HepG2 (cell line): Measurements from ENCODE around the gene MAN1A1. TPM values are rescaled to one million over a fixed set of nuclear protein-coding genes. Genes with fewer than 3 reads are reported as not detected.

Experiments used
- ATAC-seq: fragments of 200-7000 bp; cut with Tn5 transposase; 3 replicates; pipeline ENCODE4 v1.9.1; 2020; ENCODE audit warnings: mild to moderate bottlenecking, moderate library complexity
- BruUV-seq: library from RNA; stranded (reverse); fragments of 400-500 nt; replicated peaks from 2 replicates; lab custom pipeline; 2021; lab: Mats Ljungman, UMichigan
- CTCF ChIA-PET: fragments of 300-600 bp; formaldehyde crosslinking; extraction: SDS; loops from one replicate; lab custom pipeline; 2021; ENCODE audit warnings: low total read pairs, inconsistent platforms, low intra/inter-chr PET ratio; lab: Yijun Ruan, JAX
- POLR2A ChIA-PET: fragments of 350-600 bp; sonication (Branson Sonifier 250); formaldehyde crosslinking; loops from one replicate; lab custom pipeline; 2020; ENCODE audit warnings: antibody characterized with exemption, inconsistent platforms; lab: Yijun Ruan, JAX
- DNase-seq: peaks from one replicate; pipeline ENCODE4 v3.0.0-alpha.2; 2015; ENCODE audit warnings: low spot score
- FAIRE-seq: peaks from 3 replicates; lab custom pipeline; 2011; peaks lifted over from hg19 to GRCh38; lab: Jason Lieb, UNC
- H2AFZ ChIP-seq: one replicate; pipeline ENCODE4 v1.6.1; 2011; ENCODE audit warnings: low read length, inconsistent platforms
- H3K27ac ChIP-seq: fragments of 300-600 bp; 3 replicates; pipeline ENCODE4 v1.8.0; 2011; ENCODE audit warnings: mixed run types, mild to moderate bottlenecking, mixed read lengths, low read length, inconsistent platforms; ENCODE audit not compliant: insufficient read depth; ENCODE audit errors: extremely low read length
- H3K27me3 ChIP-seq, 2 experiments: fragments of 200-600 bp in 1 of 2; 2 replicates in 1 of 2; 3 replicates in 1 of 2; pipeline versions ENCODE4 v1.6.0 to v1.8.0; 2011; ENCODE audit warnings: low read length in 2 of 2, mild to moderate bottlenecking in 2 of 2, moderate library complexity in 2 of 2, inconsistent platforms in 1 of 2; ENCODE audit not compliant: insufficient read depth in 2 of 2, control insufficient read depth in 1 of 2
- H3K36me3 ChIP-seq, 2 experiments: fragments of 200-600 bp in 1 of 2; replicated peaks in 1 of 2; 2 replicates in 1 of 2; 3 replicates in 1 of 2; pipeline versions ENCODE4 v1.5.1 to v1.8.0; 2011; ENCODE audit warnings: low read length in 2 of 2, inconsistent platforms in 1 of 2; ENCODE audit not compliant: insufficient read depth in 2 of 2, control insufficient read depth in 1 of 2
- H3K4me1 ChIP-seq: 2 replicates; pipeline ENCODE4 v1.5.1; 2012; ENCODE audit warnings: low read length, inconsistent platforms; ENCODE audit not compliant: insufficient read depth
- H3K4me2 ChIP-seq: 2 replicates; pipeline ENCODE4 v1.6.0; 2011; ENCODE audit warnings: low read depth, low read length, inconsistent platforms
- H3K4me3 ChIP-seq, 3 experiments: fragments of 200-600 bp in 1 of 3; sonication (generic), shearing (Covaris generic) in 1 of 3; replicated peaks in 1 of 3; 2 replicates each; pipeline ENCODE4 v1.5.1; 2011 to 2016; ENCODE audit warnings: low read length in 3 of 3, inconsistent platforms in 2 of 3, low read depth in 2 of 3, mild to moderate bottlenecking in 2 of 3, control low read depth in 1 of 3, mixed read lengths in 1 of 3; ENCODE audit not compliant: insufficient read depth in 1 of 3
- H3K79me2 ChIP-seq: one replicate; pipeline ENCODE4 v1.6.1; 2011; ENCODE audit warnings: low read length, inconsistent platforms; ENCODE audit not compliant: insufficient read depth
- H3K9ac ChIP-seq: 2 replicates; pipeline ENCODE4 v1.6.0; 2011; ENCODE audit warnings: mild to moderate bottlenecking, low read depth, low read length, inconsistent platforms; ENCODE audit not compliant: insufficient read depth
- H3K9me3 ChIP-seq: 2 replicates; pipeline ENCODE4 v1.5.1; 2012; ENCODE audit warnings: mild to moderate bottlenecking, low read length
- H4K20me1 ChIP-seq: 2 replicates; pipeline ENCODE4 v1.6.0; 2011; ENCODE audit warnings: inconsistent platforms, mild to moderate bottlenecking, low read length, moderate library complexity; ENCODE audit not compliant: insufficient read depth
- MED1 ChIP-seq: sonication (generic); formaldehyde crosslinking; IDR thresholded peaks from 2 replicates; pipeline ENCODE4 v1.4.0; 2020; ENCODE audit warnings: missing genetic modification reagents
- NR2F2 ChIP-seq: IDR thresholded peaks from 2 replicates; pipeline ENCODE4 v1.6.1; 2012; ENCODE audit warnings: low read depth, inconsistent platforms, borderline replicate concordance
- POLR2A ChIP-seq, 2 experiments: IDR thresholded peaks; 2 replicates each; pipeline ENCODE4 v1.6.1; 2011; ENCODE audit warnings: low read depth in 2 of 2, low read length in 2 of 2, mild to moderate bottlenecking in 1 of 2, moderate library complexity in 1 of 2; ENCODE audit not compliant: insufficient read depth in 1 of 2
- ZNF205 ChIP-seq: IDR thresholded peaks from 2 replicates; pipeline ENCODE4 v1.6.1; 2018; ENCODE audit warnings: missing biosample characterization, missing genetic modification reagents
- ZNF710 ChIP-seq: sonication (generic); formaldehyde crosslinking; IDR thresholded peaks from 2 replicates; pipeline ENCODE4 v1.5.0; 2020; ENCODE audit warnings: mild to moderate bottlenecking, missing genetic modification reagents, borderline replicate concordance
- WGBS: methylation state at CpG from one replicate; pipeline ENCODE4 v1.1.6; 2017; ENCODE audit warnings: low lambda C conversion rate; 5-methylcytosine and 5-hydroxymethylcytosine counted together
- in situ Hi-C: cut with HindIII; loops from 2 replicates; pipeline ENCODE4 v1.10.0; 2017; ENCODE audit warnings: low pct_unique_long_range_greater_than_20kb; ENCODE audit not compliant: extremely low pct_ligation_motif_present
- intact Hi-C: fragments of 100-400 bp; cut with micrococcal nuclease; formaldehyde crosslinking; loops from one replicate; pipeline ENCODE4 v1.10.0; 2022; ENCODE audit not compliant: unreplicated experiment
- polyA plus RNA-seq, 8 experiments: library from polyadenylated mRNA; depleted of rRNA in 3 of 8; stranded (reverse) in 7 of 8; unstranded in 1 of 8; fragments of >200 nt; fragmentation: Illumina TruSeq in 4 of 8; extraction: Trizol in 4 of 8; gene quantifications; 2 replicates each; pipeline versions ENCODE4 v1.2.1 to v1.2.3, GENCODE V29; 2011 to 2016; ENCODE audit warnings: low read depth in 4 of 8, missing spikeins in 1 of 8, mixed read lengths in 1 of 8; ENCODE audit not compliant: insufficient read depth in 1 of 8
- total RNA-seq, 5 experiments: library from RNA; depleted of rRNA; stranded (reverse); fragments of >200 nt; fragmentation: Illumina TruSeq; extraction: Trizol; gene quantifications; 2 replicates each; pipeline ENCODE4 v1.2.3, GENCODE V29; 2016; ENCODE audit warnings: low read depth in 1 of 5

MAN1A1 gene
- total and polyA plus RNA-seq, 2 of the 13 experiments (the other 11 are each of a cell fraction or from before 2014, with no cell fraction given) = 156 to 236 TPM

DNA sequence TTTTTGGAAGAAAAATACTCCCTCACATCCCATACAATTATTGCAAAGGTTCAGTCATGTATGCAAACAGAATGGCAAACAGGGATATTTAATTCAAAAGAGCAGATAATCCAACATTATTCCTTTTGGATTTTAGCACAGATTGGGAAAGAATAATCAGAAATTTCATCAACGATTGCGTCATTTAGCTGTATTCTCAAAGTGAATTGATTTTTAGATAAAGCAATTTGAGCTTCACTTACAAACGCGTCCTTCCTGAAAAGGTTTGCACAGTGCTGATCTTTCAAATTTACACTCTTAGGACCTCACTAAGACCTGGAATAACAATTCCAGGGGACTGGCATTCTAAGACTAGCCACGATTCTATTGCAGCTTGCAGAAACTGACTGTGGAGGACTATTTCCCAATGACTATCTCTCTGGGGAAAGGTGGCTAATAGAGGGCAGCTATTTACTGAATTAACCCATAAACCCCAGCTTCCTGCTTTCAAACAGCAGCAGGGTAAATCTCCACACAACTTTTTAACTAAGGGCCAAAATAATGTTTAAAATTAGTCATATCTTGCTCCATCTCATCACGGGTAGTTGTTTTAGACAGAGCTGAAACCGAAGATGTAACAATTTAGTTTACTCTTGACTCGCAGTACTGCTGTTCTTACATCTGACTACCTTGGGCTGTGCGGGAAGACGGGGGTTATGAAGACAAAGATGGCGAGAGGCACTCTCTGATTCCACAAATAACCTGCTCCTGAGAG lies 139.9 kb downstream of the MAN1A1 start (continued):
- TF ChIP-seq MED1 (CRISPR knock-in tag) (peak; percentile 51), NR2F2 (no peak), ZNF205 (CRISPR knock-in tag) (0 out of 2 replicates have a peak, but pooled peaks have one; percentile 45)

DNA sequence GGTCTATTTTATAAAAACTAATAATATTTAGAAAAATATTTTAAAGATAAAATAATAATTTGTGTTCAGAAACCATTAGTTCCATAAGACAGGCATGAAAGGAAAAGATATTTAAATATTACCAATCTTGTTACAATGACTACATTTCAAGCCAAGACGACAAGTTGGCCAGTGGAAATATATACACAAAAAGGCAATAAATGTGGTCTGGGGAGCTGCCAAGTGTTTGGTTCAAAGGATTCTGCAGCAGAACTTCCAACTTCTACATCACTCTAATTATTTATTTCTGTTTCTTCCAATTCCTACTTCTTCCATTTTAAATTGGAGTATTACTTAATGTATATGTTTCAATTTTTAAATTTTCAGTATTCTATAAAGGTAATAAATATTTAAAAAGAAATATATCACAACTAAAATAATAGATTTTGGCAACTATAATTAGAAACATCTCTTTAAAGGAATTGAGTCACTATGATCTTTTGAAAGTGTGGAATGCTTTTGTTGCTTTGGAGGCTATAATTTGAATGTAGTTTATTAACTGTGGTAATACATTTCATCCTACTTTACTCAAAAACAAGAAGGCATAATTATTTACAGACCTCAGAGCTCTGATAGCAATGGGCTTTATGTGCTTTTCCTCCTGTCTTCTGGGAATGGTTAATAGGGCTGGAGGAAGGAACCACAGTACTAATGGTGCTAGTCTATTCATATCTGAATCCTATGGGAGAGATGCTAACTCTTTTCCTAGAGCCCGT lies 141.4 kb downstream of the MAN1A1 start:
- CTCF ChIA-PET = no interaction called here
- BruUV-seq = no TSS peak
- 99% methylated on average over 2 of the region's 2 CpGs for WGBS
- intact Hi-C loops = no loop called here
- Histone ChIP-seq H3K9me3 (no peaks in the 10 kb centered on the region), H3K9ac (no peak overlapping the region), H3K79me2 (peaks cover 16% of the 10 kb centered on the region), H3K27me3 (no peaks in the 10 kb centered on the region), H3K36me3 (peaks cover 37 to 85% of the 10 kb centered on the region in 2 experiments), H4K20me1 (peaks cover 3% of the 10 kb centered on the region; the same call in 1 of the 2 replicates)
- POLR2A ChIA-PET = no interaction called here
- 0 out of 4 replicates have a peak, but pooled peaks of 1 of the 2 experiments have one; percentile 21 for TF ChIP-seq POLR2A (IDR thresholded peaks at IDR 0.05; ENCODE audit: insufficient read depth in 1 of 2, low read depth in 2 of 2, low read length in 2 of 2)
- TF ChIP-seq ZNF710 (CRISPR knock-in tag) = no peak
- TF ChIP-seq, all 625 proteins: peak for 1
- Histone ChIP-seq H3K27ac (no peak overlapping the region), H2AFZ (no peak overlapping the region), H3K4me1 (peaks cover 19% of the 10 kb centered on the region), H3K4me2 (no peak overlapping the region), H3K4me3 (no peak overlapping the region)
- ATAC-seq = no peak
- FAIRE-seq = no peak
- in situ Hi-C loops = no loop called here
- no peak for DNase-seq
